Measurements from ENCODE around the gene NBPF3. TPM values are rescaled to one million over a fixed set of nuclear protein-coding genes. Genes with fewer than 3 reads are reported as not detected.

NBPF3 gene
- total and polyA plus RNA-seq, 2 donors (not counting 3 experiments of a cell fraction or from before 2014, with no cell fraction given), result 3.3 to 6.5 TPM

DNA sequence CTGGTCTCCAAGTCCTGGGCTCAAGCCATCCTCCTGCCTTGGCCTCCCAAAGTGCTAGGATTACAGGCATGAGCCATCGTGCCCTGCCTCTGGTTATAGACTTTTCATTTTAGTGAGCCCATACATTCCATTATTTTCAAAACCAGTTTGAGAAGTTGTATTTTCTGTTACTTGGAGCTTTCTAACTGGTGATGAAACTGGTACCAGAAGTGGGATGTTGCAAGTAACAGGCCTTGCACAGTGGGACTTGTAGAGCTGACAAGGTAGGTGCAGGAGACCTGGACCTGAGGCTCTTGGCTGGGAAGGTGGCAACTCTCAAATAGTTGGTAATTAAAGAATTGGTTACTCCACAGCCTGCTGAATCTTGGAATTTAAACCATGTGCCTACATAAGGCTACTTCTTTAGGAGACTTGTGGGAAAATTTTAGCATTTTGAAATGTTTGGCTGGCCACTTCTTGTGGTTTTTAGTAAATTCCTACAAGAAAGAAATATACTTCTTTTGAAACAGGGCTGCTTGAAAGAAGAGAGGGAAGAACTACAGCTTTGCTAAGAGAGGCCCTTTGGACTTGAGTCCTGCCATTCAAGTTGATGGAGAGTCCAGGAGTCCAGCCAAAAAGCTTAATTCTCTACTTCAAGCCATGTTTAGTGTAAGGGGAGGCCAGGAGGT, 59.5 kb downstream of the NBPF3 start:
- Histone ChIP-seq H3K79me2 (ENCODE audit: control insufficient read depth, insufficient read depth, low read length) (no peaks in the 10 kb centered on the region), H3K4me3 (replicated peaks in 1 of 3; ENCODE audit: insufficient read depth in 1 of 3, low read depth in 1 of 3, low read length in 3 of 3) (no peak overlapping the region), H2AFZ (ENCODE audit: low read depth, low read length) (no peak overlapping the region), H3K27me3 (ENCODE audit: control insufficient read depth in 2 of 2, insufficient read depth in 2 of 2, low read length in 2 of 2) (peaks cover 0 to 13% of the 10 kb centered on the region in 2 experiments), H3K4me1 (ENCODE audit: control insufficient read depth, extremely low read depth, insufficient read depth, low read length) (no peaks in the 10 kb centered on the region), H3K4me2 (ENCODE audit: insufficient read depth, low read length) (no peak overlapping the region), H3K9me1 (replicated peaks; ENCODE audit: control insufficient read depth, extremely low read depth, insufficient read depth, low read length) (no peaks in the 10 kb centered on the region), H3K36me3 (ENCODE audit: control insufficient read depth in 2 of 2, extremely low read depth in 1 of 2, insufficient read depth in 2 of 2, low read length in 2 of 2) (no peaks in the 10 kb centered on the region), H4K20me1 (replicated peaks; ENCODE audit: control insufficient read depth, extremely low read depth, insufficient read depth, low read length) (no peaks in the 10 kb centered on the region), H3K9ac (replicated peaks; ENCODE audit: extremely low read depth, insufficient read depth, low read length) (no peak overlapping the region), H3K9me3 (replicated peaks; ENCODE audit: control insufficient read depth, insufficient read depth, low read length) (no peaks in the 10 kb centered on the region), H3K27ac (ENCODE audit: insufficient read depth, low read depth, low read length) (no peak overlapping the region)
- dilution Hi-C loops (cut with MboI; ENCODE audit: extremely low pct_ligation_motif_present, low sequenced_read_pairs) (no loop called here), intact Hi-C loops (cut with micrococcal nuclease) (no loop called here)
- TF ChIP-seq POLR2AphosphoS5 (IDR thresholded peaks at IDR 0.05; ENCODE audit: insufficient read depth, low read depth, low read length) (no peak), POLR2A (IDR thresholded peaks at IDR 0.05; ENCODE audit: low read depth, low read length) (no peak), GATA2 (IDR thresholded peaks at IDR 0.05; ENCODE audit: insufficient read depth, insufficient read length, low read depth, low read length) (no peak), MYC (IDR thresholded peaks at IDR 0.05; ENCODE audit: low read depth, low read length) (no peak), EZH2 (IDR thresholded peaks at IDR 0.05; ENCODE audit: borderline replicate concordance, low read depth, low read length, severe bottlenecking) (no peak), FOS (IDR thresholded peaks at IDR 0.05; ENCODE audit: borderline replicate concordance, insufficient read depth, low read length) (no peak), JUN (IDR thresholded peaks at IDR 0.05; ENCODE audit: borderline replicate concordance, insufficient read depth, insufficient read length, low read depth) (no peak)
- TF ChIP-seq, protein P1, sequence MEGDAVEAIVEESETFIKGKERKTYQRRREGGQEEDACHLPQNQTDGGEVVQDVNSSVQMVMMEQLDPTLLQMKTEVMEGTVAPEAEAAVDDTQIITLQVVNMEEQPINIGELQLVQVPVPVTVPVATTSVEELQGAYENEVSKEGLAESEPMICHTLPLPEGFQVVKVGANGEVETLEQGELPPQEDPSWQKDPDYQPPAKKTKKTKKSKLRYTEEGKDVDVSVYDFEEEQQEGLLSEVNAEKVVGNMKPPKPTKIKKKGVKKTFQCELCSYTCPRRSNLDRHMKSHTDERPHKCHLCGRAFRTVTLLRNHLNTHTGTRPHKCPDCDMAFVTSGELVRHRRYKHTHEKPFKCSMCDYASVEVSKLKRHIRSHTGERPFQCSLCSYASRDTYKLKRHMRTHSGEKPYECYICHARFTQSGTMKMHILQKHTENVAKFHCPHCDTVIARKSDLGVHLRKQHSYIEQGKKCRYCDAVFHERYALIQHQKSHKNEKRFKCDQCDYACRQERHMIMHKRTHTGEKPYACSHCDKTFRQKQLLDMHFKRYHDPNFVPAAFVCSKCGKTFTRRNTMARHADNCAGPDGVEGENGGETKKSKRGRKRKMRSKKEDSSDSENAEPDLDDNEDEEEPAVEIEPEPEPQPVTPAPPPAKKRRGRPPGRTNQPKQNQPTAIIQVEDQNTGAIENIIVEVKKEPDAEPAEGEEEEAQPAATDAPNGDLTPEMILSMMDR (IDR thresholded peaks at IDR 0.05; ENCODE audit: extremely low read depth in 1 of 2, insufficient read depth in 1 of 2, low read depth in 1 of 2, low read length in 2 of 2), result no peak
- TF ChIP-seq, protein P2, sequence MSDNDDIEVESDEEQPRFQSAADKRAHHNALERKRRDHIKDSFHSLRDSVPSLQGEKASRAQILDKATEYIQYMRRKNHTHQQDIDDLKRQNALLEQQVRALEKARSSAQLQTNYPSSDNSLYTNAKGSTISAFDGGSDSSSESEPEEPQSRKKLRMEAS (IDR thresholded peaks at IDR 0.05; ENCODE audit: insufficient read depth, insufficient read length), result no peak
- no TSS peak for BruUV-seq (replicated peaks)
- CTCF ChIA-PET, result interaction anchor here (1.2 to 1.6 kb wide), 2 partner anchors 10 to 97 kb away, joined by 3 to 6 read pairs (median 3); partner anchors contain the start of gene ALPL
- FAIRE-seq, result no peak
- POLR2A ChIA-PET, result no interaction called here
- no peak for DNase-seq (ENCODE audit: low read depth, low spot score)
